Smooth muscle cell (in vitro differentiated cells): Measurements from ENCODE around the gene DAGLB. TPM values are rescaled to one million over a fixed set of nuclear protein-coding genes. Genes with fewer than 3 reads are reported as not detected.
"Not testable (repeated sequence)": the region's sequence is repeated elsewhere in the genome, so short reads cannot be mapped to it uniquely, and the experiment has no call there.

Source experiments
- DNase-seq: peaks from one replicate; lab custom pipeline; 2025; ENCODE audit not compliant: unreplicated experiment; lab: John Stamatoyannopoulos, UW
- H2AFZ ChIP-seq: fragments of 200-600 bp; sonication (generic); 2 replicates; pipeline ENCODE4 v1.6.0; 2016; ENCODE audit warnings: antibody characterized with exemption, low read depth, mild to moderate bottlenecking
- H3F3A ChIP-seq: fragments of 200-600 bp; sonication (generic); 2 replicates; pipeline ENCODE4 v1.6.0; 2017; ENCODE audit warnings: antibody characterized with exemption, low read depth
- H3K27ac ChIP-seq: fragments of 200-600 bp; sonication (generic); 2 replicates; pipeline ENCODE4 v1.5.1; 2016; ENCODE audit warnings: low read depth, mild to moderate bottlenecking
- H3K27me3 ChIP-seq: fragments of 200-600 bp; sonication (generic); 2 replicates; pipeline ENCODE4 v1.6.1; 2016; ENCODE audit warnings: low read depth, mild to moderate bottlenecking
- H3K36me3 ChIP-seq: fragments of 200-600 bp; sonication (generic); 2 replicates; pipeline ENCODE4 v1.5.1; 2016; ENCODE audit warnings: low read depth
- H3K4me1 ChIP-seq: fragments of 200-600 bp; sonication (generic); 2 replicates; pipeline ENCODE4 v1.5.1; 2016; ENCODE audit warnings: low read depth
- H3K4me2 ChIP-seq: fragments of 200-600 bp; sonication (generic); 2 replicates; pipeline ENCODE4 v1.6.0; 2016; ENCODE audit warnings: mild to moderate bottlenecking
- H3K4me3 ChIP-seq: fragments of 200-600 bp; sonication (generic); 2 replicates; pipeline ENCODE4 v1.5.1; 2016; ENCODE audit warnings: mild to moderate bottlenecking
- H3K79me2 ChIP-seq: fragments of 200-600 bp; sonication (generic); 2 replicates; pipeline ENCODE4 v1.6.0; 2016; ENCODE audit warnings: low read depth, mild to moderate bottlenecking
- H3K9ac ChIP-seq: fragments of 200-600 bp; sonication (generic); 2 replicates; pipeline ENCODE4 v1.6.0; 2016; ENCODE audit warnings: low read depth
- H3K9me3 ChIP-seq: fragments of 200-600 bp; sonication (generic); replicated peaks from 2 replicates; pipeline ENCODE4 v1.5.1; 2016; ENCODE audit warnings: low read depth
- H4K20me1 ChIP-seq: fragments of 200-600 bp; sonication (generic); 2 replicates; pipeline ENCODE4 v1.6.0; 2016; ENCODE audit warnings: low read depth
- CTCF ChIP-seq: fragments of 200-600 bp; sonication (generic); IDR thresholded peaks from 2 replicates; pipeline ENCODE4 v1.5.1; 2017; ENCODE audit warnings: borderline replicate concordance, mild to moderate bottlenecking, antibody characterized with exemption; ENCODE audit not compliant: insufficient read depth, poor library complexity, severe bottlenecking
- WGBS: methylation state at CpG from one replicate; pipeline ENCODE4 v1.1.7; 2016; ENCODE audit warnings: low lambda C conversion rate; 5-methylcytosine and 5-hydroxymethylcytosine counted together
- polyA plus RNA-seq: library from polyadenylated mRNA; unstranded; fragments of >200 nt; fragmentation: Nextera tagmentation; extraction: Ambion mirVana; gene quantifications from 2 replicates; pipeline ENCODE4 v1.2.1, GENCODE V29; 2016
- total RNA-seq: library from RNA; depleted of rRNA; stranded (reverse); fragments of >200 nt; gene quantifications from 2 replicates; pipeline ENCODE4 v1.2.3, GENCODE V29; 2014

The DAGLB gene
- total and polyA plus RNA-seq, 2 experiments from 2014 or later: 14.1 to 21.3 TPM

- Histone ChIP-seq H3K27ac (no peak overlapping the region), H3K27me3 (no peaks in the 10 kb centered on the region), H3K4me3 (no peak overlapping the region), H3K79me2 (peaks cover 70% of the 10 kb centered on the region), H4K20me1 (peaks cover 76% of the 10 kb centered on the region), H3K4me2 (no peak overlapping the region), H3K9ac (no peak overlapping the region), H2AFZ (no peak overlapping the region), H3K36me3 (peaks cover 7% of the 10 kb centered on the region), H3K4me1 (no peaks in the 10 kb centered on the region), H3K9me3 (no peaks in the 10 kb centered on the region), H3F3A (peaks cover 25% of the 10 kb centered on the region)
- DNase-seq: no peak
- no peak for TF ChIP-seq CTCF
- WGBS: 97% methylated on average over 13 of the region's 13 CpGs
Measured at GRCh38 chr7:6402741-6403140, 45.0 kb downstream of the DAGLB start.

- no peak for DNase-seq
- H3K9me3 ChIP-seq: no peaks in the 10 kb centered on the region
- no peak overlapping the region for H3K4me2 ChIP-seq
- H3K27me3 ChIP-seq: no peaks in the 10 kb centered on the region
- 96% methylated on average over 17 of the region's 17 CpGs for WGBS
- no peaks in the 10 kb centered on the region for H3K4me1 ChIP-seq
- H3K4me3 ChIP-seq: no peak overlapping the region
- no peak overlapping the region for H2AFZ ChIP-seq
- peaks cover 25% of the 10 kb centered on the region for H3F3A ChIP-seq
- H3K79me2 ChIP-seq: peaks cover 75% of the 10 kb centered on the region
- peaks cover 83% of the 10 kb centered on the region for H4K20me1 ChIP-seq
- no peak overlapping the region for H3K27ac ChIP-seq
- H3K9ac ChIP-seq: no peak overlapping the region
- H3K36me3 ChIP-seq: peaks cover 7% of the 10 kb centered on the region
- TF ChIP-seq CTCF: no peak
Measured at GRCh38 chr7:6402041-6402440, 45.7 kb downstream of the DAGLB start.

- Histone ChIP-seq H3K9me3 (no peaks in the 10 kb centered on the region), H3F3A (peaks cover 25% of the 10 kb centered on the region), H3K9ac (no peak overlapping the region), H2AFZ (no peak overlapping the region), H3K27me3 (no peaks in the 10 kb centered on the region), H3K4me1 (no peaks in the 10 kb centered on the region), H3K36me3 (peaks cover 7% of the 10 kb centered on the region), H3K4me2 (no peak overlapping the region), H3K4me3 (no peak overlapping the region), H3K27ac (no peak overlapping the region), H3K79me2 (peaks cover 76% of the 10 kb centered on the region), H4K20me1 (peaks cover 88% of the 10 kb centered on the region)
- WGBS: 95% methylated on average over 10 of the region's 10 CpGs
- no peak for TF ChIP-seq CTCF
- DNase-seq: no peak
Measured at GRCh38 chr7:6401536-6401935, 46.2 kb downstream of the DAGLB start.

GRCh38 chr7:6400243-6401105 is 47.3 kb downstream of the DAGLB start:
- H3K9me3 ChIP-seq, H3K27me3 ChIP-seq, DNase-seq, H3K4me2 ChIP-seq, H3K4me1 ChIP-seq, H3K36me3 ChIP-seq, H3K4me3 ChIP-seq, H2AFZ ChIP-seq: not testable (repeated sequence)
- WGBS: 89% methylated on average over 19 of the region's 19 CpGs
- peak overlapping the region; percentile 15 for H3K9ac ChIP-seq
- H3K79me2 ChIP-seq: peaks cover 86% of the 10 kb centered on the region
- H3K27ac ChIP-seq: peak overlapping the region; percentile 70
- H4K20me1 ChIP-seq: peaks cover 99% of the 10 kb centered on the region
- H3F3A ChIP-seq: peaks cover 25% of the 10 kb centered on the region
